RWPE1 (cell line): ENCODE data around the gene DMPK.
"Not testable (repeated sequence)": the region's sequence is repeated elsewhere in the genome, so short reads cannot be mapped to it uniquely, and the experiment has no call there.

ENCODE experiments used
- CTCF ChIA-PET: fragments of 350-600 bp; sonication (Branson Sonifier 250); formaldehyde crosslinking; extraction: SDS; loops from one replicate; lab custom pipeline; 2021; lab: Yijun Ruan, JAX
- POLR2A ChIA-PET: fragments of 400-600 bp; formaldehyde crosslinking; extraction: SDS; loops from one replicate; lab custom pipeline; 2020; ENCODE audit warnings: antibody characterized with exemption; ENCODE audit not compliant: low non-redundant PET; lab: Yijun Ruan, JAX
- DNase-seq: peaks from one replicate; pipeline ENCODE4 v3.0.0; 2012; ENCODE audit warnings: low spot score
- H3K27ac ChIP-seq: fragments of 450-650 bp; 2 replicates; pipeline ENCODE4 v1.5.1; 2017
- CTCF ChIP-seq: fragments of 450-650 bp; conservative IDR thresholded peaks from 2 replicates; pipeline ENCODE4 v1.5.1; 2017; ENCODE audit warnings: low read depth, mild to moderate bottlenecking

Gene DMPK

GRCh38 chr19:45757695-45758094 is 24.6 kb downstream of the DMPK start:
- DNase-seq = no peak
- H3K27ac ChIP-seq = peak overlapping the region; percentile 93
- no peak for TF ChIP-seq CTCF
- ChIA-PET CTCF (no interaction called here), POLR2A (no interaction called here)

- ChIA-PET CTCF (no interaction called here), POLR2A (no interaction called here)
- no peak for TF ChIP-seq CTCF
- H3K27ac ChIP-seq = peak overlapping the region; percentile 93
- DNase-seq = no peak
These were observed 28.0 kb downstream of the DMPK start for GRCh38 chr19:45754323-45754722.

- POLR2A ChIA-PET = no interaction called here
- DNase-seq = no peak
- CTCF ChIA-PET = no interaction called here
These were observed 28.7 kb downstream of the DMPK start for GRCh38 chr19:45753548-45753947.

GRCh38 chr19:45752639-45753038 is 29.7 kb downstream of the DMPK start:
- peak; percentile 78 for DNase-seq
- TF ChIP-seq CTCF = no peak
- ChIA-PET CTCF (no interaction called here), POLR2A (interaction anchor here (0.6 to 0.7 kb wide), 3 partner anchors 15 to 245 kb away, joined by 3 to 10 read pairs (median 4); no protein-coding TSS in a partner anchor)
- H3K27ac ChIP-seq = peak overlapping the region; percentile 93

More at GRCh38 chr19:45753548-45753947, 28.7 kb downstream of the DMPK start:
- peak overlapping the region; percentile 93 for H3K27ac ChIP-seq
- no peak for TF ChIP-seq CTCF

GRCh38 chr19:45751483-45751882 is 30.8 kb downstream of the DMPK start:
- ChIA-PET CTCF (interaction anchor here (0.6 kb wide), 1 partner anchor 272 kb away, joined by 3 read pairs; no protein-coding TSS in a partner anchor), POLR2A (interaction anchor here (0.6 kb wide), 1 partner anchor 235 kb away, joined by 5 read pairs; no protein-coding TSS in a partner anchor)
- H3K27ac ChIP-seq = peak overlapping the region; percentile 93
- DNase-seq = not testable (repeated sequence)

- no peak for DNase-seq
- ChIA-PET POLR2A (no interaction called here), CTCF (no interaction called here)
- H3K27ac ChIP-seq = peak overlapping the region; percentile 44
- TF ChIP-seq CTCF = no peak
These were observed 34.8 kb downstream of the DMPK start for GRCh38 chr19:45747513-45747912.

GRCh38 chr19:45746866-45747265 is 35.4 kb downstream of the DMPK start:
- DNase-seq = no peak
- POLR2A ChIA-PET = no interaction called here
- no peak for TF ChIP-seq CTCF
- peak overlapping the region; percentile 44 for H3K27ac ChIP-seq
- CTCF ChIA-PET = no interaction called here
